Tibial nerve (tissue), 4 donors: ENCODE data around the gene PAN2.

Source experiments
- EP300 ChIP-seq, 2 donors: sonication (generic); formaldehyde crosslinking; IDR thresholded peaks; one replicate each; pipeline ENCODE4 v1.6.1; 2017; ENCODE audit warnings: antibody characterized with exemption in 2 of 2, mild to moderate bottlenecking in 1 of 2
- POLR2A ChIP-seq, 2 donors: fragments of 450-650 bp; IDR thresholded peaks; one replicate each; pipeline ENCODE4 v1.6.1; 2017; ENCODE audit warnings: antibody characterized with exemption in 2 of 2, mild to moderate bottlenecking in 2 of 2, moderate library complexity in 2 of 2
- TF ChIP-seq, protein P1 (sequence below), 5 experiments: fragments of 200-600 bp in 3 of 5; fragments of 450-650 bp in 2 of 5; sonication (generic) in 3 of 5; IDR thresholded peaks; one replicate each; pipeline ENCODE4 v1.5.1; 2016 to 2019; ENCODE audit warnings: antibody characterized with exemption in 5 of 5, mild to moderate bottlenecking in 3 of 5, moderate library complexity in 2 of 5

DNA sequence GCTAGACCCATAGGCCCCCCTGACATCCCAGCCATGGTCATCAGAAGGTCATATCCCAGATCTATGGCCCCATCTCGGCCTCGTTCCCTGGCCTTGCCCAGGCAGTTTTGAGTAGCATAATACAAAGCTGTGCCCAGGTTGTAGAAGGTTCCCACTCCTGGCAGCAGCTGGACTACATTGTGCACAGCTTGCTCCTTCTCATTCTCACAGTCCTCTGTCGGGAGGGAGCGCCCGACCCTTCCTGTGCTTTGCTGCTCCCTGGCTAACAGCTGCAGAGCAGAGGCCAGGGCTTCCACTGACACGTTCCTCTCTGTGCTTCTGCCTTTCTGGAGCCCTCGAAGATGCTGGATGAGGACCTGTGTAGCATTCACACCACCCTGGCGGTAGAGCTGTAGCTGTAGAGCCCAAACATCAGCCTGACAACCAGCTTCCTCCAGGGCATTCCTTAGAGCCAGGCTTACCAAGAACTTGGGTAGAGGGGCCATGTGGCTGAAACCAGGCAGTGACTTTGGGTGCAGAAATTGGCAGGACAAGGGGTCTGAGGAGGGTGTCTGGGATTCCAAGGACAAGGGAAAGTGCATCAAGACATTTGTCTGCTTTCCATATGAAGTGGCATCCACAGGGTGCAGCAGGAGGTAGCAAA, 27.8 kb upstream of the PAN2 start:
- TF ChIP-seq, protein P1, sequence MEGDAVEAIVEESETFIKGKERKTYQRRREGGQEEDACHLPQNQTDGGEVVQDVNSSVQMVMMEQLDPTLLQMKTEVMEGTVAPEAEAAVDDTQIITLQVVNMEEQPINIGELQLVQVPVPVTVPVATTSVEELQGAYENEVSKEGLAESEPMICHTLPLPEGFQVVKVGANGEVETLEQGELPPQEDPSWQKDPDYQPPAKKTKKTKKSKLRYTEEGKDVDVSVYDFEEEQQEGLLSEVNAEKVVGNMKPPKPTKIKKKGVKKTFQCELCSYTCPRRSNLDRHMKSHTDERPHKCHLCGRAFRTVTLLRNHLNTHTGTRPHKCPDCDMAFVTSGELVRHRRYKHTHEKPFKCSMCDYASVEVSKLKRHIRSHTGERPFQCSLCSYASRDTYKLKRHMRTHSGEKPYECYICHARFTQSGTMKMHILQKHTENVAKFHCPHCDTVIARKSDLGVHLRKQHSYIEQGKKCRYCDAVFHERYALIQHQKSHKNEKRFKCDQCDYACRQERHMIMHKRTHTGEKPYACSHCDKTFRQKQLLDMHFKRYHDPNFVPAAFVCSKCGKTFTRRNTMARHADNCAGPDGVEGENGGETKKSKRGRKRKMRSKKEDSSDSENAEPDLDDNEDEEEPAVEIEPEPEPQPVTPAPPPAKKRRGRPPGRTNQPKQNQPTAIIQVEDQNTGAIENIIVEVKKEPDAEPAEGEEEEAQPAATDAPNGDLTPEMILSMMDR (IDR thresholded peaks at IDR 0.05), result no peak
- no peak for TF ChIP-seq POLR2A (IDR thresholded peaks at IDR 0.05)
- TF ChIP-seq EP300 (IDR thresholded peaks at IDR 0.05), result no peak
